Camera-type eye (tissue), 1 donor: ENCODE results near the gene KLHL33. TPM values are rescaled to one million over a fixed set of nuclear protein-coding genes. Genes with fewer than 3 reads are reported as not detected.

Experiments
- total RNA-seq: library from RNA; depleted of rRNA; stranded (reverse); fragments of >200 nt; gene quantifications from one replicate; pipeline ENCODE4 v1.2.3, GENCODE V29; 2014

KLHL33 gene, protein sequence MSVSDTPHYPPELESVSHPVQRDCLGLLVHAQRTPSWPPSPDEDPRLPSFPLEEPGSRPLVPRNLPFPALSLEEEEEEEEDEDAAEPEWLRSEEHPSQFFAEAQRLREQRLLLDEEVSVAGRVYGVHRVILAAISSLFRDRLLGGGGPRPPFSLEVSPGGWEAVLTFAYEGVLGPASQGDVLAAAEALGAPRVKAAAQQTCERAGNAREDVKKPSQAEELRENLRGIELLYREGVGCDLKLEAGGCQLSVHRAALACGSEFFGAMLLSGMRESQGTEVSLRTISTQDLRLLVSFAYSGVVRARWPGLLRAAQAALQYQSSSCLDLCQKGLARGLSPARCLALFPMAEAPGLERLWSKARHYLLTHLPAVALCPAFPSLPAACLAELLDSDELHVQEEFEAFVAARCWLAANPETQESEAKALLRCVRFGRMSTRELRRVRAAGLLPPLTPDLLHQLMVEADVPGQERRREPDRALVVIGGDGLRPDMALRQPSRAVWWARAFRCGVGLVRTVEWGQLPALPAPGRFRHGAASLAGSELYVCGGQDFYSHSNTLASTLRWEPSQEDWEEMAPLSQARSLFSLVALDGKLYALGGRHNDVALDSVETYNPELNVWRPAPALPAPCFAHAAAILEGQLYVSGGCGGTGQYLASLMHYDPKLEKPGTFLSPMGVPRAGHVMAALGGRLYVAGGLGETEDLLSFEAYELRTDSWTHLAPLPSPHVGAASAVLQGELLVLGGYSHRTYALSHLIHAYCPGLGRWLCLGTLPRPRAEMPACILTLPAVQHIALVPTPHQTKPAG
- 0.99 TPM for total RNA-seq

DNA sequence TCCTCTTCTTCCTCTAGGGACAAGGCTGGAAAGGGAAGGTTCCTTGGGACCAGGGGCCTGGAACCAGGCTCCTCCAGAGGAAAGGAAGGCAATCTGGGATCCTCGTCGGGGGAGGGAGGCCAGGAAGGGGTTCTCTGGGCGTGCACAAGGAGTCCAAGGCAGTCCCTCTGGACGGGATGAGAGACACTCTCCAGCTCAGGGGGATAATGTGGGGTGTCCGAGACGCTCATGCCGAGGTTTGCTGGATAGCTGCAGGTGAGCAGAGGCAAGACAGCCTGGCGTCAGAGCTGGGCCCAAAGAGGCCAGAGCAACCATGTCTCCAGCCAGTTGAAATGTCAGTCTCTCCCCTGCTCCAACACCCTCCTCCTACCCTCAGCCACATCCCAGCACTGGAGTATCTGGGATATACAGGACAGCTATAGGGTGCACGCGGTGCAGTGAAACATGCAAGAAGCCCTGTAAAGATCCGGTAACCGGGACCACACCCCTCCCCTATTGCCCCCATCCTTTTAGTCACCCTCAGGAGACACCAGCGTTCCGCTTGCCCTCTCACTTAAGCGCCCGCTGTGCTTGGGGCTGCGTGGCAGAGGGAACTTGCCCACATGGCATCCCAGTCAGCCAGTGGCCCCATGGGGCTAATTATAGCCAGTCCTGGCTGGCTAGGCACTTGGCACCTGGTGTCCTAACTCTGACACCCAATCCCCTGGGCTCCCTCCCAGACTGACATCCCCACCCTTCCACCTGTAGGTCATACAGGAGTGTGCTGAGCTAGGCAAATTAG lies at the start of gene KLHL33:
Gene KLHL33, minus strand, starts transcription at position 585 of the 781 bp plus-strand sequence. Its CDS starts 355 bp downstream, at position 230.

DNA sequence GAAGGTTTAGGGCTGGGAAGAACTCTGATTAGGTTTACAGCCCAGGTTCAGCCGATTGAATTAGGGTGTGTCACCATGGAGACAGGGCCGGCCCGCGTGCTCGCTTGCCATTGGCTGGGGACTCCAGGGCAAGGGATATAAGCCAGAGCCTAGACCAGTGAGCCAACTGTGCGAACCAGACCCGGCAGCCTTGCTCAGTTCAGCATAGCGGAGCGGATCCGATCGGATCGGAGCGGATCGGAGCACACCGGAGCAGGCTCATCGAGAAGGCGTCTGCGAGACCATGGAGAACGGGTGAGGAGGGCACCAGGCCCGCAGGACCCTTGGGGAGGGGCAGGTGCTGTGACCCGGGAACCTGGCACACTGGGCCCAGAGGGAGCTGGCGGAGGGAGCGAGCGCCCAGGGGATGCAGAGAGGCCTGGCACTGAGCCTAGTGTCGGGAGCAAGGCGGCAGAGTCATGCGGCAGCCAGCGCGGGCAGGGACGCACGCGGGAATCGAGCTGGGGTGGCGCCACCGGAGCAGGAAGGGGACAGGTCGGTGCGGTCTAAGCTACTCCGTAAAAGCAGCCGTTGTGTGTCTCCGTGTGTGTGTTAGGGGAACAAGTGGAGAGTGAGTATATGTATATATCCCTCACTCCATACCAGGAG lies 33.4 kb upstream of the KLHL33 start, which contains the start of gene PNP:
Gene PNP, plus strand, starts transcription at position 165 of the 648 bp plus-strand sequence. Its CDS starts 119 bp downstream, at position 284.

DNA sequence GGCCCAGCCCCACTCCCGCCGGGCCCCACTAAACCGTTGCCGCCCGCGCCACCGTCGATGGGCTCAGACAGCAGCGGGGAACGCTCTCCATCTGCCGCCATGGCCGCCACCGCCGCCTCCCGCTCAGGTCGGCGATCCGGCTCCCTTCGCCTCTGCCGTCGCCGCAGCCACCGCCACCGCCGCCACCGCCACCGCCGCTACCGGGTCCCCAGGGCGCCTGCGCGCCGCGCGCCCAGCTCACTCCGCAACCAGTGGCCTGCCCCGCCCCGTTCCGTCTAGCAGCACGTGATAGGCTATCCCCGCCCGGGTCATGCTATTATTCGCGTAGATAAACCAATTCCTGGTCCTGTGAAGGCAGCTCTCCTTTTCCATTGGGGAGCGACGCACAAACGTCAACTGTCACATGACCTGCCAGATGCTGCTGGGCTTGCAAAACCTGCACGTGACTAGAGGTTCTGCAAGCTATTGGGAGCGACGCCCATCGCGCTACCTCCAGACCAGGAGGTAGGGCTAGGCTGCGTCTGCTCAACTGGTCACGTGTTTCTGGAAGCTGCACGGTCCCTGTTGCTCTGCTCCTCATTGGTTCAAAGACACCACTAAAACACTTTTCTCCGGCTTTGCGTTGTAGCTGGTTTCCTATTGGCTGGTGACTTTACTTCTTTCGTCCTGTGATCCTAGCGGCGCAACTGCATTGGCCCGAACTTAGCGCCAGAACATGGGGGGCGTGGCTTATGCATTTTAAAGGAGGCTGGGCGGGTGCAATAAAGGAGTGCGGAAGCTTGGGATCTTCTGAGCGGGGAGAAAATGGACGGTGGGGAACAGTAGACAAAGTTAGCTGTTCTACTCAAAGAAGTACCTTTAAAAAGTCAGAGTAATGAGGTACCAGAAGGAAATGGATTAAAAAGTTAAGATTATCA lies 25.5 kb upstream of the KLHL33 start, which contains the start of gene PIP4P1:
Gene PIP4P1, minus strand, starts transcription at position 210 of the 917 bp plus-strand sequence. Its CDS starts 109 bp downstream, at position 101.

DNA sequence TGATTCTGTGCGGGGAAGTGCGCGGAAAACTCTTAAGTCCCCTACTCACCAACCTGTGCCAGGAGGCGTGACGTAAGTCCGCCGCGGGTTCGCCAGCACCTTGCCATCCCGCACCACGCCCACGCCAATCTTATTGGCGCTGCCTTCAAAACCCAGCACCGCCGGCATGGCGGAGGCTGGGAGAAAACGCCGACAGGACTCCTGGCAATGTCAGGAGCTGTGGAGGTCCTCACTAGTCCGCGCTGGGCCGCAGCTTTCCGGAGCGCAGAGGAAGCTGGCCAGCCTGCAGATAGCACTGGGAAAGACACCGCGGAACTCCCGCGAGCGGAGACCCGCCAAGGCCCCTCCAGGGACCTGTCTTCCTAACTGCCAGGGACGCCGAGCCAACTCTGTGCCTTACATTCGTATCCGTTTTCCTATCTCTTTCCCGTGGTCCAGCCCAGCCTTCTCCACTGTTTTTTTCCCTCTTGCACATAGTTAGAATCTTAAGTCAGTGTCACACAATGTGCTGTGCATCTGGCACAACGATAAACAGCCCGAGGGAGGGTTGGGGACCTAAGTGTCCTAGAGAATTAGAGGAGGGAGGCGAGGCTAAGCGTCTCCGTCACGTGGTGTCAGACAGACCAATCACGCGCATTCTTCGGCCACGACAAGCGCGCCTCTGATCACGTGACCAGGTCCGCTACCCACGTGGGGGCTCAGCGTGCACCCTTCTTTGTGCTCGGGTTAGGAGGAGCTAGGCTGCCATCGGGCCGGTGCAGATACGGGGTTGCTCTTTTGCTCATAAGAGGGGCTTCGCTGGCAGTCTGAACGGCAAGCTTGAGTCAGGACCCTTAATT lies 18.8 kb upstream of the KLHL33 start, which contains the start of the genes APEX1 and OSGEP:
Gene APEX1, plus strand, starts transcription at position 711 of the 839 bp plus-strand sequence. CDS start 420 bp downstream, outside the sequence.
Gene OSGEP, minus strand, starts transcription at position 297 of the 839 bp plus-strand sequence. Its CDS starts 129 bp downstream, at position 168.

DNA sequence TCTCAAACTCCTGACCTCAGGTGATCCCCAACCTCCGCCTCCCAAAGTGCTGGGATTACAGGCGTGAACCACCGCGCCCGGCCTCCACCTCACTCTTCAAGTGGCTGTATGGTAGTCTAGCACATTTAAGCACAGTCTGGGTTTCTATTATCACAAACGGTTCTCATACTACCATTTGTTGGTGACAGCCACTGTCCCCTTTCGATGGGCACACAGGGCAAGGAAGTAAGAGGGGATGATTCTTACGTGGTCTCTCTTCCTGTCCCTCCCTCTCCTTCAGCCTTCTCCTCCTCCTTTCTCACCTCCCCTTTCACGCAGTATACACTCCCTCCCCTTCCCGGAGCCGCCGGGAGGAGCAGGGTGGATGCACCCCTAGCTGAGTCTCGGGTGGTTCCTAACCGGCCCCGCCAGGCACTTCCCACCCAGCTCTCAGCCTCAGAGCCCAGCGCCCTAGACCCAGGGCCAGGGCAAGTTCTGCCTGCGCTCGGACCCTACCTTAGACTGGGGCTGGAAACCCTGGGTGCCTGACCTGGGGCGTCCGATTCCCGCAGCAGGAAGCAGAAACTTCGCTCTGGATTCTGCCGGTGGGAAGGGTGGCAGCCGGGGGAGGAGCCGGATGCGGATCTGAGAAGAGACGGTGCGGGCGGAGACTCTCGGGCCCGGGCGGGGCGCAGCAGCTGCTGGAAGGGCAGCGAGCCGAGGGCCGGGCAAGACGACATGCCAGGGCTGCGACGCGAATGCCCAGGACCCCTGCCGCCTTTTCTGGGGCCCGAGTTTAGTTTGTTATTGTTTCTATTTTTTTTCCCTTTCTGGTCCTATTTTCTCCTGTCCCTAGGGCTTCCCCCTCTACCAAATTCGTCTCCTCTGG lies 22.9 kb downstream of the KLHL33 start, which contains the start of gene TEP1:
Gene TEP1, minus strand, starts transcription at position 626 of the 868 bp plus-strand sequence. CDS start 5,062 bp downstream, outside the sequence.

Other genes with a start within 250 kb of the KLHL33 start
- not detected for gene OR11G2, start 245.3 kb downstream of the KLHL33 start, total RNA-seq
- not detected for gene OR11H6, start 212.5 kb downstream of the KLHL33 start, total RNA-seq
- gene OR11H7, start 207.2 kb downstream of the KLHL33 start, total RNA-seq: not detected
- gene OR11H4, start 196.9 kb downstream of the KLHL33 start, total RNA-seq: not detected
- 30.5 TPM for gene TTC5, start 130.2 kb downstream of the KLHL33 start, total RNA-seq
- 72.0 TPM for gene CCNB1IP1, start 102.9 kb downstream of the KLHL33 start, total RNA-seq
- gene PARP2, start 92.5 kb downstream of the KLHL33 start, total RNA-seq: 21.3 TPM
- 13.4 TPM for gene TEP1, start 22.7 kb downstream of the KLHL33 start, total RNA-seq
- gene OSGEP, start 18.6 kb upstream of the KLHL33 start, total RNA-seq: 52.9 TPM
- 116 TPM for gene APEX1, start 19.1 kb upstream of the KLHL33 start, total RNA-seq
- 27.3 TPM for gene PIP4P1, start 25.3 kb upstream of the KLHL33 start, total RNA-seq
- 14.8 TPM for gene PNP, start 33.2 kb upstream of the KLHL33 start, total RNA-seq
- gene RNASE10, start 69.4 kb upstream of the KLHL33 start, total RNA-seq: not detected
- gene RNASE9, start 124.9 kb upstream of the KLHL33 start, total RNA-seq: not detected
- not detected for gene RNASE11, start 151.8 kb upstream of the KLHL33 start, total RNA-seq
- not detected for gene RNASE12, start 155.2 kb upstream of the KLHL33 start, total RNA-seq
- gene OR6S1, start 205.5 kb upstream of the KLHL33 start, total RNA-seq: not detected
- gene RNASE4, start 248.4 kb upstream of the KLHL33 start, total RNA-seq: 27.0 TPM